CD4-positive, alpha-beta T cell treated with Interferon gamma for 1 hour (primary cell): ENCODE results near the gene RGPD4.

Experiments used
- DNase-seq: peaks from one replicate; pipeline ENCODE4 v3.0.0-alpha.2; 2020

The RGPD4 gene

DNA sequence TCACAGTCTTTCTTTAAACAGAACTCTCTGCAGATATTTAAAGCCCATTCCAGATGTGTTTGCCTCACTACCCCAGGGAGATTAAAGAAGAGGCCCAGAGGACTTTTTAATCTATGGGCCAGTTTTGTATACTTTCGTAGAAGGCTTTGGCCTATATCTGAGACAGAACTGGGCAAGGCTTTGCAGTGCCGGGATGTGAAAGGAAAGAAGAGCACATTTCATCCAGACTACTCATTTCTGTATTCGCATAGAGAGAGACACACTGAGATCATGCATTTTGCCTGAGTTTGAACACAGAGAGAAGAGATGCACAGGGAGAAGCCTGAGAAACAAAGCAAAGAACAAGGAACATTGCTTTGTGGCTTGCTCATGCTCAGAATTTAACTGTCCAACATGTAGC is 104.7 kb downstream of the RGPD4 start:
- no peak for DNase-seq

DNA sequence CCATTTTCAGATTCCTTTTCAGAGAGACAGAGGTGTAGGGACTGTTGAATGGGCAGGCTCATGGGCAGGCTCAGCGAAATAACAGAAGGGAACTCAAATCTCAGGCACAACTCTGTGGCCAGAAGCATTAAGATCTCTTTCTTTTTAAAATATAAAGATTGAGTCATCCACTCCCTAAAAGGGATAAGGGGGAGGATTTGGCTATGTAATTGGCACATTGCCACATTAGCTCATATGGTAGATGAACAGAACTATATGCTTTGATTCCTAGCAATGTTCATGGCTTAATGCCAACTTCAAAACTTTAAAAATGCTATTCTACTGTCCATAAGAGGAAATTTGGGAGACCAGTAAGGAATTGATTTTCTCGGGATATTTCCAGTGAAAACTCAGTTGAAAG is 105.8 kb downstream of the RGPD4 start:
- no peak for DNase-seq

DNA sequence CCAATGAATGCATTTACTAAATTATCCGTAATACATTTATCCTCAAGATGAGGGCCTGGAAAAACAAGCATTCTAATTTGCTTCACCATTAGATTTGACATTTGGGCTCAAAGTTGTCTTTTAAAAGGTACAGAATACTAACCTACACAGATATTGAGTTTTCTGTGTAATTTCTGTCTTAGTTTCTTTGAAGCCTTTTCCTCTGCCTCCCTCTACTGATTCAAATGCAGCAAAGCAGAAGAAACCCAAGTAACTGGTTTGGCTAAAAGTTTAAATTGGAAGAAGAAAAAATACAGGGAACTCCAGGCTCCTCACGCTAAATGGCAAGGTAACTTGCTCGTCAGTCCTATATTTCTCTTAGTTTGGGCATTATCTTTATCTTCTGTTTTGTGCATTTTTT is 106.3 kb downstream of the RGPD4 start:
- DNase-seq, result no peak

DNA sequence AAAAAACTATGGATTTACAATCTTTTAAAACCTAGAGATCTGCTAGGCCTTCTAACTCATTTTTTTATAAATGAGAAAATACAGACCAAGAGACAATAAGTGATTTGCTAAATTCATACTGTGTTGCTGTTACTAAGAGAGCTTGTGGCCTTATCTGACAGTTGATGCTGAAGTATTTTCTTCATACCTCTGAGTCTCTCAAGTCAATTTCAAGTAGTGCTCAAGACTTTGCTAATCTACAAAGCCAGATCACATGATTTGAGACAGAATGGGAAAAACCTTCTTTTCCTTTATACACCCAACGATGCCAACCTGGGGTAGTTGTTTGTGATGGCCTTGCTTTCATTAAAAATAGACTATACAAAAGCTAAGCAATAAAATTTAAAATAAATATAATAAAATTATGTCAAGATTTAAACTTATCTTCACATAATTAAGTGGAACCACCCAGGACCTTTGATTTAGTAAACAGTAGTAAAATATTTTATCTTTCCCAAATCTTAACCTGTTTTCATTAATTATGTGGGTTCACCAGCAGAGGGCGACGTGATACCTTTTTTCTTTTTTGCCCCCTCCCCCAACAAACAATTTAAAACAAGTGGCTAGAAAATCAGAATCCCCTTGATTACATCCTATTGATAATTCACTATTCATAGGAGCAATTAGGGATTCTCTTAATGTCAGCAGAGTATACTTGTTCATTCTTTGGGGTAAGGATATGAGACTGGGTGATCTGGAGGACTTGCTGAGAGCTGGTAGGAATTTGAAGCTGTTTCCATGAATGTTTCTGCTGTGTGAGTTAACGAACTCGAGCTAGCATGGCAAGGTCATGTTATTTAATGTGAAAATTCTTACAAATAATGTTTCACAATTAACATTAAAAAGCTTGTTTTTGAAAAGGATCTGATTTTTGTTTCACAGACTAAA is 110.0 kb downstream of the RGPD4 start:
- no peak for DNase-seq
